Endodermal cell (in vitro differentiated cells): ENCODE results near the gene SLC5A9. TPM values are rescaled to one million over a fixed set of nuclear protein-coding genes. Genes with fewer than 3 reads are reported as not detected.

ENCODE experiments used
- DNase-seq: peaks from one replicate; pipeline ENCODE4 v3.0.0-alpha.2; 2017
- H3K27ac ChIP-seq: 2 replicates; pipeline ENCODE4 v1.5.1; 2013; ENCODE audit warnings: mild to moderate bottlenecking, low read depth, low read length, moderate library complexity
- H3K27me3 ChIP-seq: 2 replicates; pipeline ENCODE4 v1.6.1; 2013; ENCODE audit warnings: mild to moderate bottlenecking, low read length, moderate library complexity; ENCODE audit not compliant: insufficient read depth, control insufficient read depth, poor library complexity, severe bottlenecking
- H3K36me3 ChIP-seq: 2 replicates; pipeline ENCODE4 v1.7.0; 2013; ENCODE audit warnings: mild to moderate bottlenecking, low read length, moderate library complexity; ENCODE audit not compliant: control insufficient read depth, insufficient read depth
- H3K4me1 ChIP-seq: one replicate; pipeline ENCODE4 v1.7.0; 2013; ENCODE audit warnings: low read length; ENCODE audit not compliant: control insufficient read depth, insufficient read depth
- H3K4me3 ChIP-seq: 2 replicates; pipeline ENCODE4 v1.5.1; 2013; ENCODE audit warnings: mild to moderate bottlenecking, low read length, moderate library complexity
- H3K9ac ChIP-seq: 2 replicates; pipeline ENCODE4 v1.6.1; 2013; ENCODE audit warnings: mild to moderate bottlenecking, low read length, moderate library complexity; ENCODE audit not compliant: poor library complexity, severe bottlenecking; ENCODE audit errors: extremely low read depth
- H3K9me3 ChIP-seq: 2 replicates; pipeline ENCODE4 v1.6.1; 2013; ENCODE audit warnings: mild to moderate bottlenecking, low read length, moderate library complexity; ENCODE audit not compliant: control insufficient read depth
- H3K27ac Mint-ChIP-seq: 2 replicates; pipeline ENCODE4 v1.8.0; 2020; ENCODE audit warnings: mixed read lengths
- H3K27me3 Mint-ChIP-seq: 2 replicates; pipeline ENCODE4 v1.8.0; 2021; ENCODE audit warnings: mild to moderate bottlenecking, mixed read lengths; ENCODE audit not compliant: insufficient read depth
- H3K36me3 Mint-ChIP-seq: 2 replicates; pipeline ENCODE4 v1.8.0; 2020; ENCODE audit warnings: low read depth, mixed read lengths
- H3K4me1 Mint-ChIP-seq: 2 replicates; pipeline ENCODE4 v1.8.0; 2020; ENCODE audit warnings: mixed read lengths
- H3K4me3 Mint-ChIP-seq: 2 replicates; pipeline ENCODE4 v1.8.0; 2020; ENCODE audit warnings: mild to moderate bottlenecking, moderate library complexity, mixed read lengths
- H3K9me3 Mint-ChIP-seq: 2 replicates; pipeline ENCODE4 v1.8.0; 2020; ENCODE audit warnings: mild to moderate bottlenecking, mixed read lengths
- WGBS, 2 experiments: methylation state at CpG; one replicate each; pipeline versions ENCODE4 v1.1.5 to v1.1.7; 2013; ENCODE audit warnings: missing lambda C conversion rate in 2 of 2, mixed read lengths in 1 of 2; ENCODE audit not compliant: insufficient coverage in 1 of 2, insufficient read length in 1 of 2; 5-methylcytosine and 5-hydroxymethylcytosine counted together
- total RNA-seq, 2 donors: library from RNA; stranded (reverse); fragmentation: NEBNext Ultra II Directional in 1 of 2; extraction: Animal tissue kit (Norgen Biotek cat#: 25700) in 1 of 2; gene quantifications; 2 replicates in 1 of 2; 3 replicates in 1 of 2; pipeline ENCODE4 v1.2.1, GENCODE V29; 2021
- TF ChIP-seq, protein P1 (sequence below): fragments of 200-600 bp; sonication (generic); conservative IDR thresholded peaks from 2 replicates; pipeline ENCODE4 v1.5.0; 2021; ENCODE audit warnings: antibody characterized with exemption, mild to moderate bottlenecking

The SLC5A9 gene
- total RNA-seq, 2 donors from 2014 or later = 52.4 to 114 TPM

GRCh38 chr1:48219803-48220202 lies 2.7 kb upstream of the SLC5A9 start:
- Histone ChIP-seq H3K9me3 (no peaks in the 10 kb centered on the region), H3K36me3 (peaks cover 26% of the 10 kb centered on the region), H3K4me1 (peaks cover 13% of the 10 kb centered on the region), H3K9ac (no peak overlapping the region), H3K27ac (no peak overlapping the region), H3K4me3 (no peak overlapping the region), H3K27me3 (no peaks in the 10 kb centered on the region)
- DNase-seq = no peak
- WGBS, 2 experiments = 93 to 100% methylated on average over 1 to 2 of the region's 2 CpGs
- Mint-ChIP-seq H3K27me3 (no peaks in the 10 kb centered on the region), H3K27ac (no peak overlapping the region), H3K9me3 (no peaks in the 10 kb centered on the region), H3K4me1 (peaks cover 34% of the 10 kb centered on the region), H3K4me3 (no peak overlapping the region), H3K36me3 (peaks cover 26% of the 10 kb centered on the region)
- TF ChIP-seq, protein P1, sequence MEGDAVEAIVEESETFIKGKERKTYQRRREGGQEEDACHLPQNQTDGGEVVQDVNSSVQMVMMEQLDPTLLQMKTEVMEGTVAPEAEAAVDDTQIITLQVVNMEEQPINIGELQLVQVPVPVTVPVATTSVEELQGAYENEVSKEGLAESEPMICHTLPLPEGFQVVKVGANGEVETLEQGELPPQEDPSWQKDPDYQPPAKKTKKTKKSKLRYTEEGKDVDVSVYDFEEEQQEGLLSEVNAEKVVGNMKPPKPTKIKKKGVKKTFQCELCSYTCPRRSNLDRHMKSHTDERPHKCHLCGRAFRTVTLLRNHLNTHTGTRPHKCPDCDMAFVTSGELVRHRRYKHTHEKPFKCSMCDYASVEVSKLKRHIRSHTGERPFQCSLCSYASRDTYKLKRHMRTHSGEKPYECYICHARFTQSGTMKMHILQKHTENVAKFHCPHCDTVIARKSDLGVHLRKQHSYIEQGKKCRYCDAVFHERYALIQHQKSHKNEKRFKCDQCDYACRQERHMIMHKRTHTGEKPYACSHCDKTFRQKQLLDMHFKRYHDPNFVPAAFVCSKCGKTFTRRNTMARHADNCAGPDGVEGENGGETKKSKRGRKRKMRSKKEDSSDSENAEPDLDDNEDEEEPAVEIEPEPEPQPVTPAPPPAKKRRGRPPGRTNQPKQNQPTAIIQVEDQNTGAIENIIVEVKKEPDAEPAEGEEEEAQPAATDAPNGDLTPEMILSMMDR = no peak

- H3K4me3 Mint-ChIP-seq = no peak overlapping the region
- Histone ChIP-seq H3K4me1 (peaks cover 3% of the 10 kb centered on the region), H3K27ac (no peak overlapping the region), H3K9ac (no peak overlapping the region), H3K9me3 (no peaks in the 10 kb centered on the region), H3K4me3 (no peak overlapping the region), H3K27me3 (no peaks in the 10 kb centered on the region), H3K36me3 (peaks cover 34% of the 10 kb centered on the region)
- no peak for DNase-seq
- peaks cover 21% of the 10 kb centered on the region for H3K4me1 Mint-ChIP-seq
- no peaks in the 10 kb centered on the region for H3K9me3 Mint-ChIP-seq
- H3K27me3 Mint-ChIP-seq = no peaks in the 10 kb centered on the region
- TF ChIP-seq, protein P1 = no peak
- H3K36me3 Mint-ChIP-seq = peaks cover 33% of the 10 kb centered on the region
- WGBS, 2 experiments = 95 to 100% methylated on average over 2 to 3 of the region's 3 CpGs
- no peak overlapping the region for H3K27ac Mint-ChIP-seq
Measured at GRCh38 chr1:48221122-48221521, 1.4 kb upstream of the SLC5A9 start.

GRCh38 chr1:48221657-48222056 lies 859 bp upstream of the SLC5A9 start:
- WGBS, 2 experiments = 94% methylated on average over 3 of the region's 3 CpGs
- H3K27ac Mint-ChIP-seq = no peak overlapping the region
- Histone ChIP-seq H3K4me1 (peaks cover 3% of the 10 kb centered on the region), H3K27me3 (no peaks in the 10 kb centered on the region), H3K27ac (no peak overlapping the region), H3K9ac (no peak overlapping the region), H3K4me3 (no peak overlapping the region), H3K9me3 (no peaks in the 10 kb centered on the region), H3K36me3 (peaks cover 29% of the 10 kb centered on the region)
- no peak overlapping the region for H3K4me3 Mint-ChIP-seq
- H3K27me3 Mint-ChIP-seq = no peaks in the 10 kb centered on the region
- TF ChIP-seq, protein P1 = no peak
- no peak for DNase-seq
- H3K9me3 Mint-ChIP-seq = no peaks in the 10 kb centered on the region
- H3K4me1 Mint-ChIP-seq = peaks cover 17% of the 10 kb centered on the region
- peaks cover 33% of the 10 kb centered on the region for H3K36me3 Mint-ChIP-seq
